Measurements from ENCODE around the gene SOD3.

SOD3 gene

DNA sequence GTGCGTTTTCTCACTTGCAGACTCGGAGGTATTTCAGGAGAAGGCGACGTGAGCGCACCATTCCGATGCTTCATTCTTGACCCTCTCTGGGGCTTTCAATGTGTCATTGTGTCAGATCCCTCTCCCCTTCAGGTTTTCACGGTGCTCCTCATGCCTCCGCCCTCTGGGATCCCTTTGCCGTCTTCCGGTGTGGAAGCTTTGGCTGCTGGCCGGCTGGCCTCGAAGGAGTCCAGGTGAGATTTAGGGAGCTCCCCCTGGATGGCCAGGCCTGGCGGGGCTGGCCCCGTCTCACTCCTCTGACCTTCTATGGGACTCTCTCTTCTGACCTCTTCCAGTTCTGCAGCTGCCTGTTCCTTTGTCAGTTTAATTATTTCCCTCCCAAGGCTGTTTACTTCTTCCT is 12.9 kb downstream of the SOD3 start:
- no peak for TF ChIP-seq CTCF (IDR thresholded peaks at IDR 0.05; ENCODE audit: low read depth, low read length, missing control alignments)
- DNase-seq (ENCODE audit: low read depth): no peak
- no peak overlapping the region for H3K4me3 ChIP-seq (ENCODE audit: low read depth, low read length)

DNA sequence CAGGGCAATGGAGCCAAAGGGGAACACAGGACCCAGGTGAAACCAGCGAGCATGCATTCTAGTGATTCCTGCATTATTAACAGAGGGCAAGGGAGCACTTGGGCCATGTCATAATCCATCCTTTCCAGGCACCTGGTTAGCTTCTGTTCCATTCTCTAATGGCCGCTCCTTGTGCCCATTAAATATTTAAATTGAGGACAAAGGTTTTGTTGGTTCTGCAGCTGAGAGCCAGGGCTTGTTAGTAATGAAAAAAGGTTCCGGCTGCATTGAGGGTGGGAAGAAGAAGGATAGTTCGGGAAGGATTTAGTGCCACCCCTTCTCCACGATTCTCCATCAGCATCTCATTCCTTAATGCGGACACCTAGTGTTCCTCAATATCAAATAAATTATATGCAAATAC is 13.6 kb downstream of the SOD3 start:
- DNase-seq (ENCODE audit: low read depth): no peak

DNA sequence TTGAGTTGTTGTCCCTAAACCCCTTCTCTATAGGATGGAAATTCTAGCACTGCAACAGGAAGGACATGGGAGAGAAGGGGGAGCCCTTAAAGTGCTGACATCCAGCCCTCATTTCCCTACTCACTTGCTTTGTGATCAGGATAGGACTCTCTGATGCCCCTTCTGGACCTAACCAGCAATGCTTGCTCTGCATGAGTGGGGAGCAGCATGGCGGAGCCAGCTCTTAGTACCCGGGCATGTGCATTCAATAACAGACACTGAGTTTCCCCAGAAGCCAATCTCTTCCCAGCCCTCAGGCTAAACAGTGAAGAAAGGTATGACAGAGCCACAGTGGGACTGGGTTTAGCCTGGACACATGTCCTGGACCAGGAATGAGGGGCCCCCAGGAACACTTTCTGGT is 14.0 kb downstream of the SOD3 start:
- peak; percentile 28 for TF ChIP-seq CTCF (IDR thresholded peaks at IDR 0.05; ENCODE audit: low read depth, low read length, missing control alignments)
- no peak overlapping the region for H3K4me3 ChIP-seq (ENCODE audit: low read depth, low read length)
- no peak for DNase-seq (ENCODE audit: low read depth)

More for the DNA sequence above, 13.6 kb downstream of the SOD3 start:
- no peak overlapping the region for H3K4me3 ChIP-seq (ENCODE audit: low read depth, low read length)
- TF ChIP-seq CTCF (IDR thresholded peaks at IDR 0.05; ENCODE audit: low read depth, low read length, missing control alignments): no peak

DNA sequence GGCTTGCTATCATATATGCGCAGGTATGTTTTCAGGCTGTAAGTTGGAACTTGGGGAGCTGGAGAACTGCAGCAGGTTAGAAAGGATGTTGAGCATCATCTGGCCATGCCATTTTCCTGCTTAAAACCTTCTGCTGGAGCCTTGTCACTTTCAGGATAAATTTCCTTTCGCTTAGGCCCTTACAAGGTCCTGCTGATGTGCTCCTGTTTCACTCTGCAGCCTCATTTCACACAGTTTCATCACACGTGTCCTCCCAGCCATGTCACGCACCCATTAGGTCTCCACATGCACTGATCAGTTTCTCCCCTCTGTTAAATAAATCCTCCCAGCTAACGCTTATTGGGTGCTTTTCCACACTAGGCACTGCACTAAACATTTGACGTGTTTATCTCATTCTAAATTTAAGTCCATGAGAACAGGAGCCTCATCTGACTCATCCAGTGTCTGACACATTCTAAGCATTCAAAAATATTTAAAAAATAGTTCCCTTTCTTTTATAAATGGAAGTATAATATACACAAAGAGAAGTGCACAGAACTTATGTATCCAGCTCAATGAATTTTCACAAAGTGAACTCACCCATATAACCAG is 14.5 kb downstream of the SOD3 start:
- DNase-seq (ENCODE audit: low read depth): no peak
- no peak for TF ChIP-seq CTCF (IDR thresholded peaks at IDR 0.05; ENCODE audit: low read depth, low read length, missing control alignments)
- no peak overlapping the region for H3K4me3 ChIP-seq (ENCODE audit: low read depth, low read length)

GRCh38 chr4:24810871-24811631 is 15.7 kb downstream of the SOD3 start:
- DNase-seq (ENCODE audit: low read depth): no peak
- H3K4me3 ChIP-seq (ENCODE audit: low read depth, low read length): no peak overlapping the region
- no peak for TF ChIP-seq CTCF (IDR thresholded peaks at IDR 0.05; ENCODE audit: low read depth, low read length, missing control alignments)

GRCh38 chr4:24813732-24814131 is 18.4 kb downstream of the SOD3 start:
- no peak for DNase-seq (ENCODE audit: low read depth)
- TF ChIP-seq CTCF (IDR thresholded peaks at IDR 0.05; ENCODE audit: low read depth, low read length, missing control alignments): no peak
- H3K4me3 ChIP-seq (ENCODE audit: low read depth, low read length): no peak overlapping the region

GRCh38 chr4:24816797-24817196 is 21.4 kb downstream of the SOD3 start:
- H3K4me3 ChIP-seq (ENCODE audit: low read depth, low read length): no peak overlapping the region
- no peak for DNase-seq (ENCODE audit: low read depth)
- no peak for TF ChIP-seq CTCF (IDR thresholded peaks at IDR 0.05; ENCODE audit: low read depth, low read length, missing control alignments)

All from GM12864 (cell line).